Activated CD4-positive, alpha-beta T cell treated with anti-CD3 and anti-CD28 coated beads for 48 hours (primary cell): ENCODE measurements around the gene SLC35G6.

Experiments used
- DNase-seq: peaks from one replicate; pipeline ENCODE4 v3.0.0-alpha.2; 2020

SLC35G6 gene

DNA sequence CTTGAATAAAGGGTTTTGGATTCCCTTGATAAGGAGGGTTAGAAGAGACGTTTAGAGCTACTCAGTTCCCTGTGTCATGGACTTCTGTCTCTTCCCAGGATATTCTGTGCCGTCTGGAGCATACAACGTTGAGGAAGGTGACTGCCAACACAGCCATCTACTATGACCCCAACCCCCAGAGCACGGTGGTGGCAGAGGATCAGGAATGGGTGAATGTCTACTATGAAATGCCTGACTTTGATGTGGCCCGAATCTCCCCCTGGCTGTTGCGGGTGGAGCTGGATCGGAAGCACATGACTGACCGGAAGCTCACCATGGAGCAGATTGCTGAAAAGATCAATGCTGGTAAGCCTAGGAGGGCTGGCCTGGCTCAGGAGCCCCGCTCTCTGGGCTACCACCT, 27.6 kb downstream of the SLC35G6 start:
- no peak for DNase-seq

DNA sequence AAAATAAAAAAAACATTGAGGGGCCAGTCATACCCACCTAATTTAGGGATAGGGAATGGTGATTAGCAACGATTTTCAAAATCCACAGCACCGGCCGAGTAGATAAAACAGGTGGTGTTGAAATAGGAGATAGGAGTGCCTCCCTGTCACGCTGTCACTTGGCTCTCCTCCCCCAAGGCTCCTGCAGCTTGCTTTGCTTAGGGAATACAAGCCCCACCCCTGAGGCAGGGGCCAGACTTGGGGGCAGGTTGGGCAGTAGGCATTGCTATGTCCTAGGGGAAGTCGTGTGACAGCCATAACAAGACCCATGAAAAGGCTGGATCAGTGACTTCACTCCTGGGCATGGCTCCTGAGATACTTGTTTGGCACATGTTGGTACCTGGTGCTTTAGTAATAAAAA, 28.7 kb downstream of the SLC35G6 start:
- DNase-seq: no peak

DNA sequence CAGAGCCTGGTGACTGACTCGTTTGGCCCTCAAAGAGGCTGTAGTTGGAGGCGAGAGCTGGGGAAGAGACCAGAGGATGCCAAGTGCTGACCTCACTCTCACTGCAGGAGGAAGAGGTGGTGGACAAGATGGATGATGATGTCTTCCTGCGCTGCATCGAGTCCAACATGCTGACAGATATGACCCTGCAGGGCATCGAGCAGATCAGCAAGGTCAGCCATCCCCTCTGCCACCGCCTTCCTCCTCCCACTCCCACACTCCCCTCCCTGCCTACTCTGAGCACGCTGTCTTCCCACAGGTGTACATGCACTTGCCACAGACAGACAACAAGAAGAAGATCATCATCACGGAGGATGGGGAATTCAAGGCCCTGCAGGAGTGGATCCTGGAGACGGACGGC, 29.9 kb downstream of the SLC35G6 start:
- DNase-seq: no peak

DNA sequence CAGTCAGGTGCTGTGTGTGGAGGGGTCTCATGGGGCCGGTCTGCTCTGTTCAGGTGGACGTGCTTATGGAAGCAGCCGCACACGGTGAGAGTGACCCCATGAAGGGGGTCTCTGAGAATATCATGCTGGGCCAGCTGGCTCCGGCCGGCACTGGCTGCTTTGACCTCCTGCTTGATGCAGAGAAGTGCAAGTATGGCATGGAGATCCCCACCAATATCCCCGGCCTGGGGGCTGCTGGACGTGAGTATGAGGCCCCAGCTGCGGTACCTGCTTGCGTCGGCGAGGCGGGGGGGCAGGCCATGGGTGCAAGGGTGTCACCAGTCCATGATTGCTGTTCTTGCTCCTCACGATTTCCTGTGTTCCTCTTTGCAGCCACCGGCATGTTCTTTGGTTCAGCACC, 30.9 kb downstream of the SLC35G6 start:
- DNase-seq: no peak

DNA sequence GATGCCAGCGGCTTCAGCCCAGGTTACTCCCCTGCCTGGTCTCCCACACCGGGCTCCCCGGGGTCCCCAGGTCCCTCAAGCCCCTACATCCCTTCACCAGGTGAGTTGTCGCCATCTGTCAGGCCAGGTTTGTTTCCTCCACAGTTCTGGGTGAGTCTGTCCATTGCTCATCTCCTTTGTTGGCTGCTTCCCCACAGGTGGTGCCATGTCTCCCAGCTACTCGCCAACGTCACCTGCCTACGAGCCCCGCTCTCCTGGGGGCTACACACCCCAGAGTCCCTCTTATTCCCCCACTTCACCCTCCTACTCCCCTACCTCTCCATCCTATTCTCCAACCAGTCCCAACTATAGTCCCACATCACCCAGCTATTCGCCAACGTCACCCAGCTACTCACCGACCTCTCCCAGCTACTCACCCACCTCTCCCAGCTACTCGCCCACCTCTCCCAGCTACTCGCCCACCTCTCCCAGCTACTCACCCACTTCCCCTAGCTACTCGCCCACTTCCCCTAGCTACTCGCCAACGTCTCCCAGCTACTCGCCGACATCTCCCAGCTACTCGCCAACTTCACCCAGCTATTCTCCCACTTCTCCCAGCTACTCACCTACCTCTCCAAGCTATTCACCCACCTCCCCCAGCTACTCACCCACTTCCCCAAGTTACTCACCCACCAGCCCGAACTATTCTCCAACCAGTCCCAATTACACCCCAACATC, 31.7 kb downstream of the SLC35G6 start:
- DNase-seq: no peak

DNA sequence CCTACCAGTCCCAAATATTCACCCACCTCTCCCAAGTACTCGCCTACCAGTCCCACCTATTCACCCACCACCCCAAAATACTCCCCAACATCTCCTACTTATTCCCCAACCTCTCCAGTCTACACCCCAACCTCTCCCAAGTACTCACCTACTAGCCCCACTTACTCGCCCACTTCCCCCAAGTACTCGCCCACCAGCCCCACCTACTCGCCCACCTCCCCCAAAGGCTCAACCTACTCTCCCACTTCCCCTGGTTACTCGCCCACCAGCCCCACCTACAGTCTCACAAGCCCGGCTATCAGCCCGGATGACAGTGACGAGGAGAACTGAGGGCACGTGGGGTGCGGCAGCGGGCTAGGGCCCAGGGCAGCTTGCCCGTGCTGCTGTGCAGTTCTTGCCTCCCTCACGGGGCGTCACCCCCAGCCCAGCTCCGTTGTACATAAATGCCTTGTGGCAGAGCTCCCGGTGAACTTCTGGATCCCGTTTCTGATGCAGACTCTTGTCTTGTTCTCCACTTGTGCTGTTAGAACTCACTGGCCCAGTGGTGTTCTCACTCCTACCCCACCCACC, 32.7 kb downstream of the SLC35G6 start:
- DNase-seq: no peak

DNA sequence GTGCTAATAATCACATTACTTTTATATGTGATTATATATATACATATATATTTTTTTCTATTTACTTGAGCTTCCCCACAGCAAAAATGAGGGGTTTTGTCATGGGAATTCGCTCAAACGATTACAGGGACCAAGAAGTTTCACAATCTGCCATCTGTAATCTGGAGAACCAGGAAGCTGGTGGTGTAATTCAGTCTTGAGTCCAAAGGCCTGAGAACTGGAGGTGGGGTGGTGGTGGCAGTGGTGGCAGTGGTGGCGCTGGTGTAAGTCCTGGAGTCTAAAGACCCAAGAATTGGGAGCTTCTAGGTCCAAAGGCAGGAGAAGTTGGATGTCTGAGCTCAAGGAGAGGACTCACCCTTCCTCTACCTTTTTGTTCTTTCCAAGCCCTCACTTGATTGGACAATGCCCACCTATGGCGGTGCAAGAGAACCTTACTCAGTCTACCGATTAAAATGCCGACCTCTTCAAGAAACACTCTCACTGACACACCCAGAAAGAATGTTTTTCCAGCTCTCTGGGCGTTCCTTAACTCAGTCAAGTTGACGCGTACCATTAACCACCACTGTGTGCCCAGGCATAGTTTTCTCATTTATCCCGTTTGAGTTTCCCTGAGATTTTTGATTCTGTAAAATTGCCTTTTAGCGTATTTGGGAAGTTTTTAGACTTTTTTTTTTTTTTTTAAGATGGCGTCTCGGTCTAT, 34.8 kb downstream of the SLC35G6 start:
- no peak for DNase-seq

DNA sequence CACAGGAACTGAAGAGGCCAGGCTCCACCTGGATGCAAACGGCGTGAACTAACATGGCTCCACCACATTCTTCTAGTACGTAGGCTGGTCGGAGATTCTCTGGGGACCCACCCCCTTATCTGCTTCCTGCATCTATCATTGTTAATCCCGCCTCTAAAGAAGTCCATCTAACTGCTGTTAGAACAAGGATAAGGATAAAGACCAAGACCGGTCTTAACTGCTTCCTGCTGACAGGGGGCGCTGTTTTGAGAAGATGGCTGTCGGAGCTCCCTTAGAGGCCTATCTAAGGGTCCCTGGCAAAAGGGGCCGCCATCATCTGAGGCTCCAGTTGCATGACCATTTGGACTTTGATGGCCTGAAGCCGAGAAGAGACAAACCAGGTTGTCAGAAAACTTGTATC, 41.8 kb downstream of the SLC35G6 start:
- DNase-seq: peak; percentile 63

DNA sequence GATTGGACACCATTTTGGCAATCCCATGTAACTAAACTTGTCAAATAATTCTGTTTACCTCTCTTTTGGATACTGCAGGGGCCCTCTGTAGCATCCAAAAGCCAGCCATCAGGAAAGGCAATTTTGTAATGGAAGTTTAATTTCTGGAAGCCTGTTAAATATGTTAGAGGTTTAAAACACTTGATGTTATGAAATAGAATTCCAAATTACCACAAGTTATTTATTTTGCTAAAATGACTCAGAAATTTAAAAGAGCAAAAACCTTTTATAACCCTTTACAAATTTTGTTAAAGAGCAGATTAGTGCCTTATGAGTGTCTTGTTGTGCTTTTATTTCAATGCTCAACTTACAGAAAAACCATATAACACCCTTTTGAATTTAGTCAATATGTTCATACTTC, 47.6 kb downstream of the SLC35G6 start:
- no peak for DNase-seq

DNA sequence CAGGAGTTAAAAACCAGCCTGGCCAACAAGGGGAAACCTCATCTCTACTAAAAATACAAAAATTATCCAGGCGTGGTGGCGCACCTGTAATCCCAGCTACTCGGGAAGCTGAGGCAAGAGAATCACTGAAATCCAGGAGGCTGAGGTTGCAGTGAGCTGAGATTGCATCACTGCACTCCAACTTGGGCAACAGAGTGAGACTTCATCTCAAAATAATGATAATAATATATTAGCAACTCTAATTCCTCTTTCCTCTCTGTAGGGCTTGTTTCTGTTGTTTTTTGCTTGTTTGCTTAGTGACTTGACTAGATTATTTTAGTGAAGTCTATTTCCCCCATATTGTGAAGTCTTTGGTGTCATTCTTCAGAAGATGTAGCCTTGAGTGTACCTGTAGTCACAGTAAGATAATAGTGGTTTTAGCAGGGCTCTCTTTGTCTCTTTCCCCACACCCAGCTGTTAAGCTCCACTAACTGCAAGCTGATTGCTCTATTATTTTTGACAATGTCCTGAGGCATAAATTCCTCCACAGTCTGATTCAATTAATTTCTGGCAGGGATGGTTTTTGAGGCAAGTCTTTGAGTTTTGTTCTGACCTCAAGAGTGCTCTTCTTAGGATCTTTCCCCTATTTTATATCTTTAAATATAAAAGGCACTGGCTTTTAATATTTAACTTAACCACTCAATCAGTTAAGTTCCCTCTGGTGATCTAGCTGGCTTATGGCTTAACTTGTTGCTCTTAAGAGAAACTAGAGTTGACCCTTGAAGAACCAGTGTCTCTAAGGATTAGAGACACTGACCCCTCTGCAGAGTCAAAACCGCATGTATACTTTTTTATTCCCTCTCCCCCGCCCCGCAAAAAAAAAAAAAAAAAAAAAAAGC, 49.0 kb downstream of the SLC35G6 start:
- no peak for DNase-seq
